ENCODE results near the gene SORCS3. TPM values are rescaled to one million over a fixed set of nuclear protein-coding genes. Genes with fewer than 3 reads are reported as not detected.

Gene SORCS3
- total RNA-seq, 2 donors from 2014 or later, result not detected

GRCh38 chr10:104780165-104780564 lies 139.1 kb downstream of the SORCS3 start:
- DNase-seq (ENCODE audit: low spot score), result no peak
- Histone ChIP-seq H3K4me1 (ENCODE audit: control insufficient read depth in 1 of 2, low read depth in 2 of 2) (no peaks in the 10 kb centered on the region), H3K9me3 (no peaks in the 10 kb centered on the region), H3K36me3 (no peaks in the 10 kb centered on the region), H3K27ac (no peak overlapping the region), H3K27me3 (replicated peaks; ENCODE audit: insufficient read depth) (no peaks in the 10 kb centered on the region), H3K4me3 (no peak overlapping the region)
- ATAC-seq (ENCODE audit: insufficient number of reproducible peaks, low FRiP score, low read depth), result no peak
- no peak for TF ChIP-seq CTCF (IDR thresholded peaks at IDR 0.05)

GRCh38 chr10:104780946-104781595 lies 140.0 kb downstream of the SORCS3 start:
- Histone ChIP-seq H3K4me1 (ENCODE audit: control insufficient read depth in 1 of 2, low read depth in 2 of 2) (no peaks in the 10 kb centered on the region), H3K27ac (no peak overlapping the region), H3K36me3 (no peaks in the 10 kb centered on the region), H3K27me3 (replicated peaks; ENCODE audit: insufficient read depth) (no peaks in the 10 kb centered on the region), H3K9me3 (no peaks in the 10 kb centered on the region), H3K4me3 (no peak overlapping the region)
- ATAC-seq (ENCODE audit: insufficient number of reproducible peaks, low FRiP score, low read depth), result no peak
- DNase-seq (ENCODE audit: low spot score), result no peak
- no peak for TF ChIP-seq CTCF (IDR thresholded peaks at IDR 0.05)

GRCh38 chr10:104784452-104784851 lies 143.4 kb downstream of the SORCS3 start:
- ATAC-seq (ENCODE audit: insufficient number of reproducible peaks, low FRiP score, low read depth) (no peak), DNase-seq (ENCODE audit: low spot score) (no peak)
- Histone ChIP-seq H3K27ac (no peak overlapping the region), H3K27me3 (replicated peaks; ENCODE audit: insufficient read depth) (no peaks in the 10 kb centered on the region), H3K36me3 (no peaks in the 10 kb centered on the region), H3K4me3 (no peak overlapping the region), H3K4me1 (ENCODE audit: control insufficient read depth in 1 of 2, low read depth in 2 of 2) (no peaks in the 10 kb centered on the region), H3K9me3 (no peaks in the 10 kb centered on the region)
- TF ChIP-seq CTCF (IDR thresholded peaks at IDR 0.05), result no peak

GRCh38 chr10:104791471-104791870 lies 150.4 kb downstream of the SORCS3 start:
- no peak overlapping the region for H3K4me3 ChIP-seq
- H3K27me3 ChIP-seq (replicated peaks; ENCODE audit: insufficient read depth), result no peaks in the 10 kb centered on the region
- DNase-seq (ENCODE audit: low spot score) (no peak), ATAC-seq (ENCODE audit: insufficient number of reproducible peaks, low FRiP score, low read depth) (no peak)
- H3K9me3 ChIP-seq, result no peaks in the 10 kb centered on the region
- no peaks in the 10 kb centered on the region for H3K36me3 ChIP-seq
- H3K4me1 ChIP-seq (ENCODE audit: control insufficient read depth in 1 of 2, low read depth in 2 of 2), result no peaks in the 10 kb centered on the region
- no peak for TF ChIP-seq CTCF (IDR thresholded peaks at IDR 0.05)
- H3K27ac ChIP-seq, result no peak overlapping the region

GRCh38 chr10:104795411-104795810 lies 154.3 kb downstream of the SORCS3 start:
- DNase-seq (ENCODE audit: low spot score) (no peak), ATAC-seq (ENCODE audit: insufficient number of reproducible peaks, low FRiP score, low read depth) (no peak)
- Histone ChIP-seq H3K4me1 (ENCODE audit: control insufficient read depth in 1 of 2, low read depth in 2 of 2) (no peaks in the 10 kb centered on the region), H3K27me3 (replicated peaks; ENCODE audit: insufficient read depth) (no peaks in the 10 kb centered on the region), H3K27ac (no peak overlapping the region), H3K36me3 (no peaks in the 10 kb centered on the region), H3K4me3 (no peak overlapping the region), H3K9me3 (no peaks in the 10 kb centered on the region)
- no peak for TF ChIP-seq CTCF (IDR thresholded peaks at IDR 0.05)

Measured in thoracic aorta (tissue), 2 donors.